GM12878 (cell line): ENCODE data around the gene ACADVL. TPM values are rescaled to one million over a fixed set of nuclear protein-coding genes. Genes with fewer than 3 reads are reported as not detected.

Experiments
- ATAC-seq: fragments of 200-7000 bp; cut with Tn5 transposase; 3 replicates; pipeline ENCODE4 v1.9.1; 2020; ENCODE audit warnings: mild to moderate bottlenecking, moderate library complexity
- BruUV-seq: library from RNA; stranded (reverse); fragments of 400-500 nt; replicated peaks from 2 replicates; lab custom pipeline; 2021; lab: Mats Ljungman, UMichigan
- CTCF ChIA-PET: fragments of 300-600 bp; sonication (Branson Sonifier 250); formaldehyde crosslinking; extraction: SDS; loops from one replicate; lab custom pipeline; 2021; ENCODE audit warnings: inconsistent platforms; lab: Yijun Ruan, JAX
- POLR2A ChIA-PET: fragments of 350-600 bp; formaldehyde crosslinking; extraction: SDS; loops from one replicate; lab custom pipeline; 2021; ENCODE audit warnings: inconsistent platforms; lab: Charles Lee
- RAD21 ChIA-PET: fragments of 300-600 bp; sonication (Branson Sonifier 250); formaldehyde crosslinking; loops from one replicate; lab custom pipeline; 2023; ENCODE audit warnings: antibody characterized with exemption; ENCODE audit not compliant: unreplicated experiment; lab: Charles Lee
- SMC1A ChIA-PET: fragments of 300-600 bp; sonication (Branson Sonifier 250); formaldehyde crosslinking; loops from one replicate; lab custom pipeline; 2023; ENCODE audit not compliant: unreplicated experiment, uncharacterized antibody; lab: Charles Lee
- DNase-seq: peaks from one replicate; pipeline ENCODE4 v3.0.0-alpha.2; 2011; ENCODE audit warnings: low read depth, low spot score
- FAIRE-seq: peaks from 3 replicates; lab custom pipeline; 2011; peaks lifted over from hg19 to GRCh38; lab: Jason Lieb, UNC
- H2AFZ ChIP-seq: 2 replicates; pipeline ENCODE4 v1.6.0; 2011; ENCODE audit warnings: low read depth, low read length, control low read depth; ENCODE audit not compliant: control insufficient read depth
- H3K27ac ChIP-seq: 2 replicates; pipeline ENCODE4 v1.5.1; 2011; ENCODE audit warnings: control low read depth; ENCODE audit not compliant: control insufficient read depth, insufficient read depth
- H3K27me3 ChIP-seq, 2 experiments: replicated peaks in 1 of 2; 2 replicates each; pipeline versions ENCODE4 v1.6.0 to v1.6.1; 2011; ENCODE audit warnings: low read length in 1 of 2; ENCODE audit not compliant: control insufficient read depth in 2 of 2, insufficient read depth in 2 of 2
- H3K36me3 ChIP-seq, 2 experiments: 2 replicates each; pipeline ENCODE4 v1.5.1; 2011; ENCODE audit warnings: low read length in 1 of 2; ENCODE audit not compliant: control insufficient read depth in 2 of 2, insufficient read depth in 2 of 2
- H3K4me1 ChIP-seq: 2 replicates; pipeline ENCODE4 v1.6.1; 2011; ENCODE audit warnings: mild to moderate bottlenecking, low read length, moderate library complexity, mixed read lengths; ENCODE audit not compliant: control insufficient read depth, insufficient read depth
- H3K4me2 ChIP-seq: 2 replicates; pipeline ENCODE4 v1.6.0; 2011; ENCODE audit warnings: control low read depth; ENCODE audit not compliant: control insufficient read depth, insufficient read depth
- H3K4me3 ChIP-seq: fragments of 200-600 bp; sonication (generic); 2 replicates; pipeline ENCODE4 v1.5.1; 2016
- H3K79me2 ChIP-seq: 2 replicates; pipeline ENCODE4 v1.6.0; 2011; ENCODE audit warnings: low read length; ENCODE audit not compliant: control insufficient read depth, insufficient read depth
- H3K9ac ChIP-seq: 2 replicates; pipeline ENCODE4 v1.8.0; 2011; ENCODE audit warnings: low read length, control low read depth, mixed read lengths; ENCODE audit not compliant: control insufficient read depth, insufficient read depth
- H3K9me3 ChIP-seq: replicated peaks from 3 replicates; pipeline ENCODE4 v1.5.1; 2011; ENCODE audit warnings: mild to moderate bottlenecking, low read length; ENCODE audit not compliant: control insufficient read depth, insufficient read depth
- H4K20me1 ChIP-seq: 2 replicates; pipeline ENCODE4 v1.6.0; 2011; ENCODE audit not compliant: control insufficient read depth, insufficient read depth
- IRF4 ChIP-seq: IDR thresholded peaks from 2 replicates; pipeline ENCODE4 v1.6.1; 2011; ENCODE audit warnings: low read depth, low read length
- RUNX3 ChIP-seq: IDR thresholded peaks from 2 replicates; pipeline ENCODE4 v1.6.1; 2012; ENCODE audit warnings: low read length, inconsistent platforms
- SIN3A ChIP-seq: IDR thresholded peaks from 2 replicates; pipeline ENCODE4 v1.6.1; 2012; ENCODE audit warnings: low read depth, low read length, improper control_type of control experiment
- SMARCA5 ChIP-seq: fragments of 450-650 bp; IDR thresholded peaks from 2 replicates; pipeline ENCODE4 v1.6.1; 2017; ENCODE audit warnings: mild to moderate bottlenecking
- STAT1 ChIP-seq: fragments of 450-650 bp; conservative IDR thresholded peaks from 2 replicates; pipeline ENCODE4 v1.6.1; 2014; ENCODE audit warnings: antibody characterized with exemption, mild to moderate bottlenecking
- TCF3 ChIP-seq: IDR thresholded peaks from 2 replicates; pipeline ENCODE4 v1.6.1; 2012; ENCODE audit warnings: low read depth, mild to moderate bottlenecking, low read length, borderline replicate concordance; ENCODE audit not compliant: insufficient read depth
- WGBS: methylation state at CpG from one replicate; pipeline ENCODE4 v1.1.6; 2016; ENCODE audit warnings: low lambda C conversion rate; ENCODE audit not compliant: insufficient replicate concordance, insufficient coverage; ENCODE audit errors: missing lambda C conversion rate; 5-methylcytosine and 5-hydroxymethylcytosine counted together
- in situ Hi-C: fragments of 300-500 bp; cut with MboI; formaldehyde crosslinking; loops from 9 replicates; pipeline ENCODE4 v1.14.3; 2018; ENCODE audit warnings: mixed read lengths
- intact Hi-C: fragments of 100-400 bp; cut with micrococcal nuclease; formaldehyde crosslinking; loops from one replicate; pipeline ENCODE4 v1.14.2; 2022; ENCODE audit not compliant: unreplicated experiment
- polyA plus RNA-seq, 11 experiments: library from polyadenylated mRNA; depleted of rRNA in 4 of 11; unstranded in 6 of 11; stranded (reverse) in 5 of 11; fragments of >200 nt; fragmentation: Nextera tagmentation in 4 of 11; fragmentation: Illumina TruSeq in 1 of 11; extraction: Ambion mirVana in 4 of 11; extraction: Trizol in 1 of 11; gene quantifications; 1 replicate in 1 of 11; 2 replicates in 10 of 11; pipeline versions ENCODE4 v1.2.1 to v1.2.3, GENCODE V29; 2011 to 2016; ENCODE audit warnings: inconsistent platforms in 2 of 11, missing spikeins in 2 of 11, low read depth in 1 of 11
- total RNA-seq, 4 experiments: library from RNA; depleted of rRNA in 3 of 4; stranded (reverse); fragments of >200 nt in 3 of 4; fragmentation: Illumina TruSeq in 1 of 4; extraction: Trizol in 1 of 4; gene quantifications; 2 replicates each; pipeline versions ENCODE4 v1.2.1 to v1.2.3, GENCODE V29; 2013 to 2021
- TF ChIP-seq, protein P1 (sequence below): fragments of 450-650 bp; IDR thresholded peaks from 2 replicates; pipeline ENCODE4 v1.6.1; 2016; ENCODE audit warnings: mild to moderate bottlenecking
- TF ChIP-seq, protein P2 (sequence below): fragments of 450-650 bp; IDR thresholded peaks from 2 replicates; pipeline ENCODE4 v1.6.1; 2018; ENCODE audit warnings: borderline replicate concordance, mild to moderate bottlenecking; ENCODE audit not compliant: partially characterized antibody
- TF ChIP-seq, protein P3 (sequence below): fragments of 450-650 bp; IDR thresholded peaks from 2 replicates; pipeline ENCODE4 v1.6.1; 2017; ENCODE audit warnings: low read depth, mild to moderate bottlenecking, moderate library complexity
- TF ChIP-seq, protein P4 (sequence below): fragments of 450-650 bp; IDR thresholded peaks from 2 replicates; pipeline ENCODE4 v1.6.1; 2017; ENCODE audit warnings: mild to moderate bottlenecking

ACADVL gene
- total and polyA plus RNA-seq, 10 of the 15 experiments (the other 5 are each of a cell fraction or from before 2014, with no cell fraction given): 25.4 to 232 (median 180) TPM

DNA sequence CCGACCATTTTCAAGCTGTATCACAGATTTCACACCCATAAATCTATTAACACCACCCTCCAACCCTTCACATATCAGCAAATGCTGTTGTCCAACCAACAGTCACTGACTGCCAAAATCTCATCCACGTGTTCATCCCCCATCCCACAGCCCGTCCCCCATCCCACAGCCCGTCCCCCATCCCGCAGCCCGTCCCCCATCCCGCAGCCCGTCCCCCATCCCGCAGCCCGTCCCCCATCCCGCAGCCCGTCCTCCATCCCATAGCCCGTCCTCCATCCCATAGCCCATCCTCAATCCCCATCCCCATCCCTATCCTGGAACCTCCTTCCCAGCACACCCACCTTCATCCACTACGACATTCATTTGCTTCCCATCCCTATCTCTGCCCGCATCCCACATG is 14.2 kb upstream of the ACADVL start:
- Histone ChIP-seq H3K79me2 (no peaks in the 10 kb centered on the region), H3K4me1 (peaks cover 6% of the 10 kb centered on the region; the same call in 1 of the 2 replicates), H3K36me3 (no peaks in the 10 kb centered on the region), H4K20me1 (no peaks in the 10 kb centered on the region), H3K9me3 (no peaks in the 10 kb centered on the region), H3K27me3 (no peaks in the 10 kb centered on the region), H2AFZ (peak overlapping the region; percentile 89), H3K9ac (no peak overlapping the region), H3K27ac (no peak overlapping the region; the same call in 1 of the 2 replicates), H3K4me2 (peak overlapping the region; percentile 88), H3K4me3 (peak overlapping the region; percentile 68; the same call in 1 of the 2 replicates)
- in situ Hi-C loops: no loop called here
- 63% methylated on average over 3 of the region's 15 CpGs for WGBS
- ChIA-PET SMC1A (no interaction called here), RAD21 (no interaction called here), POLR2A (interaction anchor here (0.5 kb wide), 1 partner anchor 38 kb away, joined by 4 read pairs; no protein-coding TSS in a partner anchor), CTCF (interaction anchor here (2.0 kb wide), 1 partner anchor 15 kb away, joined by 7 read pairs; the partner anchor contains the start of genes ACADVL and DLG4)
- FAIRE-seq: no peak
- DNase-seq: no peak
- intact Hi-C loops: loop anchor here (1.0 kb wide), 1 partner anchor 9 kb away; no protein-coding TSS in a partner anchor
- no TSS peak for BruUV-seq
- TF ChIP-seq SIN3A: no peak
- TF ChIP-seq, protein P1, sequence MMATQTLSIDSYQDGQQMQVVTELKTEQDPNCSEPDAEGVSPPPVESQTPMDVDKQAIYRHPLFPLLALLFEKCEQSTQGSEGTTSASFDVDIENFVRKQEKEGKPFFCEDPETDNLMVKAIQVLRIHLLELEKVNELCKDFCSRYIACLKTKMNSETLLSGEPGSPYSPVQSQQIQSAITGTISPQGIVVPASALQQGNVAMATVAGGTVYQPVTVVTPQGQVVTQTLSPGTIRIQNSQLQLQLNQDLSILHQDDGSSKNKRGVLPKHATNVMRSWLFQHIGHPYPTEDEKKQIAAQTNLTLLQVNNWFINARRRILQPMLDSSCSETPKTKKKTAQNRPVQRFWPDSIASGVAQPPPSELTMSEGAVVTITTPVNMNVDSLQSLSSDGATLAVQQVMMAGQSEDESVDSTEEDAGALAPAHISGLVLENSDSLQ: no peak
- TF ChIP-seq SMARCA5: no peak
- TF ChIP-seq STAT1: no peak
- TF ChIP-seq TCF3: no peak
- TF ChIP-seq, protein P2, sequence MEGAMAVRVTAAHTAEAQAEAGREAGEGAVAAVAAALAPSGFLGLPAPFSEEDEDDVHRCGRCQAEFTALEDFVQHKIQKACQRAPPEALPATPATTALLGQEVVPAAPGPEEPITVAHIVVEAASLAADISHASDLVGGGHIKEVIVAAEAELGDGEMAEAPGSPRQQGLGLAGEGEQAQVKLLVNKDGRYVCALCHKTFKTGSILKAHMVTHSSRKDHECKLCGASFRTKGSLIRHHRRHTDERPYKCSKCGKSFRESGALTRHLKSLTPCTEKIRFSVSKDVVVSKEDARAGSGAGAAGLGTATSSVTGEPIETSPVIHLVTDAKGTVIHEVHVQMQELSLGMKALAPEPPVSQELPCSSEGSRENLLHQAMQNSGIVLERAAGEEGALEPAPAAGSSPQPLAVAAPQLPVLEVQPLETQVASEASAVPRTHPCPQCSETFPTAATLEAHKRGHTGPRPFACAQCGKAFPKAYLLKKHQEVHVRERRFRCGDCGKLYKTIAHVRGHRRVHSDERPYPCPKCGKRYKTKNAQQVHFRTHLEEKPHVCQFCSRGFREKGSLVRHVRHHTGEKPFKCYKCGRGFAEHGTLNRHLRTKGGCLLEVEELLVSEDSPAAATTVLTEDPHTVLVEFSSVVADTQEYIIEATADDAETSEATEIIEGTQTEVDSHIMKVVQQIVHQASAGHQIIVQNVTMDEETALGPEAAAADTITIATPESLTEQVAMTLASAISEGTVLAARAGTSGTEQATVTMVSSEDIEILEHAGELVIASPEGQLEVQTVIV: no peak
- no peak for TF ChIP-seq RUNX3
- TF ChIP-seq, protein P3, sequence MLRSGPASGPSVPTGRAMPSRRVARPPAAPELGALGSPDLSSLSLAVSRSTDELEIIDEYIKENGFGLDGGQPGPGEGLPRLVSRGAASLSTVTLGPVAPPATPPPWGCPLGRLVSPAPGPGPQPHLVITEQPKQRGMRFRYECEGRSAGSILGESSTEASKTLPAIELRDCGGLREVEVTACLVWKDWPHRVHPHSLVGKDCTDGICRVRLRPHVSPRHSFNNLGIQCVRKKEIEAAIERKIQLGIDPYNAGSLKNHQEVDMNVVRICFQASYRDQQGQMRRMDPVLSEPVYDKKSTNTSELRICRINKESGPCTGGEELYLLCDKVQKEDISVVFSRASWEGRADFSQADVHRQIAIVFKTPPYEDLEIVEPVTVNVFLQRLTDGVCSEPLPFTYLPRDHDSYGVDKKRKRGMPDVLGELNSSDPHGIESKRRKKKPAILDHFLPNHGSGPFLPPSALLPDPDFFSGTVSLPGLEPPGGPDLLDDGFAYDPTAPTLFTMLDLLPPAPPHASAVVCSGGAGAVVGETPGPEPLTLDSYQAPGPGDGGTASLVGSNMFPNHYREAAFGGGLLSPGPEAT: no peak
- TF ChIP-seq, protein P4, sequence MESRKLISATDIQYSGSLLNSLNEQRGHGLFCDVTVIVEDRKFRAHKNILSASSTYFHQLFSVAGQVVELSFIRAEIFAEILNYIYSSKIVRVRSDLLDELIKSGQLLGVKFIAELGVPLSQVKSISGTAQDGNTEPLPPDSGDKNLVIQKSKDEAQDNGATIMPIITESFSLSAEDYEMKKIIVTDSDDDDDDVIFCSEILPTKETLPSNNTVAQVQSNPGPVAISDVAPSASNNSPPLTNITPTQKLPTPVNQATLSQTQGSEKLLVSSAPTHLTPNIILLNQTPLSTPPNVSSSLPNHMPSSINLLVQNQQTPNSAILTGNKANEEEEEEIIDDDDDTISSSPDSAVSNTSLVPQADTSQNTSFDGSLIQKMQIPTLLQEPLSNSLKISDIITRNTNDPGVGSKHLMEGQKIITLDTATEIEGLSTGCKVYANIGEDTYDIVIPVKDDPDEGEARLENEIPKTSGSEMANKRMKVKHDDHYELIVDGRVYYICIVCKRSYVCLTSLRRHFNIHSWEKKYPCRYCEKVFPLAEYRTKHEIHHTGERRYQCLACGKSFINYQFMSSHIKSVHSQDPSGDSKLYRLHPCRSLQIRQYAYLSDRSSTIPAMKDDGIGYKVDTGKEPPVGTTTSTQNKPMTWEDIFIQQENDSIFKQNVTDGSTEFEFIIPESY: no peak
- no peak for TF ChIP-seq IRF4
- no peak for ATAC-seq
